Skeletal muscle satellite cell (primary cell): ENCODE measurements around the gene POU6F2.

Experiments
- H3K27me3 ChIP-seq: 2 replicates; pipeline ENCODE4 v1.7.0; 2013; ENCODE audit warnings: low read length; ENCODE audit not compliant: control insufficient read depth, insufficient read depth
- H3K36me3 ChIP-seq: 2 replicates; pipeline ENCODE4 v1.7.0; 2013; ENCODE audit warnings: mild to moderate bottlenecking, control low read depth, low read length; ENCODE audit not compliant: insufficient read depth
- H3K4me1 ChIP-seq: 2 replicates; pipeline ENCODE4 v1.7.0; 2013; ENCODE audit warnings: low read length; ENCODE audit not compliant: control insufficient read depth, insufficient read depth
- H3K4me2 ChIP-seq: 2 replicates; pipeline ENCODE4 v1.7.0; 2013; ENCODE audit warnings: mild to moderate bottlenecking, low read length
- H3K4me3 ChIP-seq: 2 replicates; pipeline ENCODE4 v1.7.0; 2013; ENCODE audit warnings: low read length
- H3K9ac ChIP-seq: 2 replicates; pipeline ENCODE4 v1.7.0; 2013; ENCODE audit warnings: mild to moderate bottlenecking, low read depth, low read length, moderate library complexity
- H3K9me3 ChIP-seq: replicated peaks from 2 replicates; pipeline ENCODE4 v1.7.0; 2013; ENCODE audit warnings: mild to moderate bottlenecking, control low read depth, low read length

Gene POU6F2

GRCh38 chr7:39394105-39394680 lies 416.5 kb downstream of the POU6F2 start:
- Histone ChIP-seq H3K4me1 (no peaks in the 10 kb centered on the region), H3K4me2 (no peak overlapping the region), H3K9ac (no peak overlapping the region), H3K4me3 (no peak overlapping the region), H3K36me3 (no peaks in the 10 kb centered on the region), H3K27me3 (peaks cover 18% of the 10 kb centered on the region), H3K9me3 (no peaks in the 10 kb centered on the region)

DNA sequence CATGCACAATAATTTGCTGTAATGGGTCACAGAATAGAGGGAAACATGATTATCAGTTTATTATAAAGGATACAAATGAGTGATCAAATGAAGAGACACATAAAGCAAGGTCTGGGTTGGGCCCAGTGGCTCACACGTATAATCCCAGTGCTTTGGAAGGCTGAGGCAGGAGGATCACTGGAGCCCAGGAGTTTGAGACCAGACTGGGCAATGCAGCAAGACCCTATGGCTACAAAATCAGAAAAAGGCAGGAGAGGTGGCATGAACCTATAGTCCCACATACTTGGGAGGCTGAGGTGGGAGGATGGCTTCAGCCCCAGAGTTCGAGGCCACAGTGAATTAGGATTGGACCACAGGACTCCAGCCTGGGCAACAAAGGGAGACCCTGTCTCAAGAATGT lies 421.7 kb downstream of the POU6F2 start:
- H3K36me3 ChIP-seq: no peaks in the 10 kb centered on the region
- no peak overlapping the region for H3K9ac ChIP-seq
- peaks cover 6% of the 10 kb centered on the region for H3K27me3 ChIP-seq
- H3K9me3 ChIP-seq: no peaks in the 10 kb centered on the region
- H3K4me1 ChIP-seq: no peaks in the 10 kb centered on the region
- no peak overlapping the region for H3K4me2 ChIP-seq
- H3K4me3 ChIP-seq: no peak overlapping the region

DNA sequence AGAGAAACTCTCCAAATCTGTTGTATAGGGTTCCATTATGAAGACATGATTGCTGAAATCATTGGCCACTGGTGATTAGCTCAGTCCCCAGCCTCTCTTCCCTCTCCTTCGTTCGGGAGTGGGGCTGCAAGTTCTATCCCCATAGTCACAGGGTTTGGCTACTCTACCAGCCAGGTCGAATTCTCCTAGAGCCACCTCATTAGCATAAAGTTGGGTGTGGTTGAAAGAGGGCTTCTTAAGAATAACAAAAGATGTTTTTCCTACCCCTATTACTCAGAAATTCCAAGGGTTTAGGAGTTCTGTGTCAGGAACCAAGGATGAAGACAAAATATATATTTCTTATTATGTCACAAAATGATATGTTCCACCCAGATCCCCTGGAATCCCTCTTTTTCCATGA lies 422.3 kb downstream of the POU6F2 start:
- Histone ChIP-seq H3K27me3 (peaks cover 3% of the 10 kb centered on the region), H3K36me3 (no peaks in the 10 kb centered on the region), H3K4me2 (no peak overlapping the region), H3K4me3 (no peak overlapping the region), H3K9ac (no peak overlapping the region), H3K9me3 (no peaks in the 10 kb centered on the region), H3K4me1 (no peaks in the 10 kb centered on the region)

DNA sequence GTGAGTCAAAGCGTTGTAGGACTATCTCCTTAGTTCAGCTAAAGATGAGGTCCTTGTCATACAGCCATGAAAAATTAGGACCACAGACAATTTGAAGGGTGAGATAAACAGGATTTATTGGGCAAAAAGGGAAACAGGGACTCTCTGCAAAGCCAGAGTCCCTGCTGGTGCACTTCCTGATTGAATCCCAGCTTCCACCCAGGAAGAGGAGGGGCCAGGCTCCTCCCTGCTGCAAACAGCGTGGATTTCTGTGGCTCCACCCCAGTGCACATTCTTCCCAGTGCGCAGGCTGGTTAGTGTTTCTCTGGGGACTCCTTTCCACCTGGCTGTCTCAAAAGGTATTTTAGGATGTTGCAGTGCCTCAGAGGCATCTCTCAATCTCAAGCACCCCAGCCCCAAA lies 423.1 kb downstream of the POU6F2 start:
- no peaks in the 10 kb centered on the region for H3K9me3 ChIP-seq
- H3K27me3 ChIP-seq: peaks cover 3% of the 10 kb centered on the region
- no peak overlapping the region for H3K9ac ChIP-seq
- no peaks in the 10 kb centered on the region for H3K36me3 ChIP-seq
- no peak overlapping the region for H3K4me3 ChIP-seq
- H3K4me2 ChIP-seq: no peak overlapping the region
- H3K4me1 ChIP-seq: no peaks in the 10 kb centered on the region

DNA sequence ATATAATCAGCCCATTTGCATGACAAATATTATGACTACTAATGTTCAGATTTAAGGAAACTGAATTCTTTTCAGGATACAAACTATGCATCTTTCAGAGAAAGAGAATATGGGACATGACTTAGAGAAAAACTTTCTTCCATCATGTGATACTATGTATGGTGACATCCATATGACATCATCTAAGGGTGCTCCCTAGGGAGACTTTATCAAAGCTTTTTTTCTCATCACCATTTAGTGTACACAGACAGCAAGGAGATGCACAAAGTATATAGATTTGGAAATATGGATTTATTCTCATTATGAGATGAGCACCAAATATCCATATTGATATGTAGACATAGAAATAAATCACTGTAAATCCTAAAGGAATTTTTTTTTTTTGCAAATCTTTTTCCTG lies 424.3 kb downstream of the POU6F2 start:
- Histone ChIP-seq H3K36me3 (no peaks in the 10 kb centered on the region), H3K4me1 (no peaks in the 10 kb centered on the region), H3K4me3 (no peak overlapping the region), H3K9ac (no peak overlapping the region), H3K27me3 (peaks cover 5% of the 10 kb centered on the region), H3K4me2 (no peak overlapping the region), H3K9me3 (no peaks in the 10 kb centered on the region)

- Histone ChIP-seq H3K27me3 (peaks cover 9% of the 10 kb centered on the region), H3K36me3 (no peaks in the 10 kb centered on the region), H3K9me3 (no peaks in the 10 kb centered on the region), H3K4me2 (no peak overlapping the region), H3K4me1 (no peaks in the 10 kb centered on the region), H3K4me3 (no peak overlapping the region), H3K9ac (no peak overlapping the region)
Observed at GRCh38 chr7:39404907-39405306, 427.2 kb downstream of the POU6F2 start.

- H3K4me1 ChIP-seq: no peaks in the 10 kb centered on the region
- H3K9me3 ChIP-seq: no peaks in the 10 kb centered on the region
- H3K9ac ChIP-seq: no peak overlapping the region
Observed at GRCh38 chr7:39405581-39405980, 427.9 kb downstream of the POU6F2 start.

GRCh38 chr7:39406467-39406866 lies 428.8 kb downstream of the POU6F2 start:
- Histone ChIP-seq H3K4me2 (no peak overlapping the region), H3K9me3 (no peaks in the 10 kb centered on the region), H3K27me3 (peaks cover 14% of the 10 kb centered on the region), H3K4me1 (no peaks in the 10 kb centered on the region), H3K9ac (no peak overlapping the region), H3K4me3 (no peak overlapping the region), H3K36me3 (no peaks in the 10 kb centered on the region)

More at GRCh38 chr7:39405581-39405980, 427.9 kb downstream of the POU6F2 start:
- Histone ChIP-seq H3K36me3 (no peaks in the 10 kb centered on the region), H3K4me3 (no peak overlapping the region), H3K4me2 (no peak overlapping the region), H3K27me3 (peaks cover 9% of the 10 kb centered on the region)

DNA sequence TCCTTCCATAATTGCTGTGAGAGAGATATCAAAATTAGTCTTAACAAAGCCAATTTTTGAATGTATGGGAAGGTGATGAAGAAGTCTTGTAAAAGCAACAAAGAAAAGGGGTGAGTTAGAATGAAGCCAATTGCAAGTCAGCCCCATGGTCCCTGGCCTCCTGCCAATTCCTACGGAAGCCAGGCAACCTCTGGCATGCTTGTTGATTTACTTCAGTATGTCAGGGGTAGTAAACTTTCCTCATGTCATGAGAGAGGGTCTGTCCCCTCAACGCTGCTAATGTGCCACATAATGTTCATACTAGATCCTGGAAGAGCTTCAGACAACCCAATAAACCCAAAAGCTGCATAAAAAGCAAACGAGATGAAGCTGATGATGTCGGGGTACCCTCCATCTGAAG lies 429.4 kb downstream of the POU6F2 start:
- Histone ChIP-seq H3K36me3 (no peaks in the 10 kb centered on the region), H3K4me1 (no peaks in the 10 kb centered on the region), H3K9me3 (no peaks in the 10 kb centered on the region), H3K4me2 (no peak overlapping the region), H3K4me3 (no peak overlapping the region), H3K9ac (no peak overlapping the region), H3K27me3 (peaks cover 20% of the 10 kb centered on the region)

- H3K9me3 ChIP-seq: no peaks in the 10 kb centered on the region
Observed at GRCh38 chr7:39407723-39408122, 430.0 kb downstream of the POU6F2 start.

DNA sequence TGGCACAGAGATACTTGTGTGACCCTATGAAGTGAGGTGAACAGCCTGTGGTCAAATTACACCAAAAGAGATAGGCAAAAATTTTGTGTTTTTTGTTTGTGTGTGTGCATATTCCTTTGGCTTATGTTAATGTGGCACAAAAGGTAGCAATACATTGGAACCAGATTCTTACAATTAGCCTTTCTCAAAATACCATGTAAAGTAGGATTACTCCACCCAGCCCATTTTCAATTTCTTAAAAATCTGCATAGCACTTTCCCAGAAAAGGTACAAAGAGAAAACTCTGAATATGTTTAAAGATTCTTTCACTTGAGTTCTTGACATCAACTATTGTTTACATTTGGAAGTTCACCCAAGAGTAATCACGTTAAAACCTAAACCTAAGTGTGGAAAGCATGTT lies 431.2 kb downstream of the POU6F2 start:
- peaks cover 3% of the 10 kb centered on the region for H3K4me1 ChIP-seq
- H3K4me2 ChIP-seq: no peak overlapping the region
- H3K9me3 ChIP-seq: no peaks in the 10 kb centered on the region
- H3K36me3 ChIP-seq: no peaks in the 10 kb centered on the region
- H3K27me3 ChIP-seq: peaks cover 17% of the 10 kb centered on the region
- no peak overlapping the region for H3K4me3 ChIP-seq
- H3K9ac ChIP-seq: no peak overlapping the region

More at GRCh38 chr7:39407723-39408122, 430.0 kb downstream of the POU6F2 start:
- Histone ChIP-seq H3K4me3 (no peak overlapping the region), H3K27me3 (peaks cover 20% of the 10 kb centered on the region), H3K9ac (no peak overlapping the region), H3K4me1 (no peaks in the 10 kb centered on the region), H3K36me3 (no peaks in the 10 kb centered on the region), H3K4me2 (no peak overlapping the region)

DNA sequence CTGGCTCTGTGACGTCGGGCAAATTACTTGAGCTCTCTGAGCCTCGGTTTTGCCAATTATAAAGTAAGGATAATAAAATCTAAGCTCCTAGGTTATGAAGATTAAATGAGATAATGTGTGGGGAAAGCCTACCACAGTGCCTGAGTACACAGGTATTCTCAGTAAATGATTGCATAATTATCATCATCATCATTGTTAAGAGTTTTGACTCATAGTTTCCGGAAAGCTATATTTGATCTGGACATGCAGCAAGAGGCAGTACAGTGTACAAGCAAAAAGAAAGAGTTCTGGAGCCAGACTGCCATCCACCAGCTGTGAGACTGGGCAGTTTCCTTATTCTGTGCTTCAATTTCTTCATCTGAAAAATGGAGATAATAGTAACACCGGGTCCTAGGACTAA lies 432.9 kb downstream of the POU6F2 start:
- no peak overlapping the region for H3K4me2 ChIP-seq
- no peaks in the 10 kb centered on the region for H3K9me3 ChIP-seq
- H3K4me1 ChIP-seq: peaks cover 6% of the 10 kb centered on the region
- no peak overlapping the region for H3K9ac ChIP-seq
- H3K4me3 ChIP-seq: no peak overlapping the region
- peaks cover 17% of the 10 kb centered on the region for H3K27me3 ChIP-seq
- no peaks in the 10 kb centered on the region for H3K36me3 ChIP-seq
